Measurements from ENCODE around the gene STXBP6.

Gene STXBP6

GRCh38 chr14:24911324-24912109 lies 138.4 kb downstream of the STXBP6 start:
- no peak for DNase-seq

GRCh38 chr14:24910408-24910986 lies 139.4 kb downstream of the STXBP6 start:
- no peak for DNase-seq

GRCh38 chr14:24909523-24910302 lies 140.2 kb downstream of the STXBP6 start:
- no peak for DNase-seq

- no peak for DNase-seq
Observed at GRCh38 chr14:24908592-24909236, 141.2 kb downstream of the STXBP6 start.

DNA sequence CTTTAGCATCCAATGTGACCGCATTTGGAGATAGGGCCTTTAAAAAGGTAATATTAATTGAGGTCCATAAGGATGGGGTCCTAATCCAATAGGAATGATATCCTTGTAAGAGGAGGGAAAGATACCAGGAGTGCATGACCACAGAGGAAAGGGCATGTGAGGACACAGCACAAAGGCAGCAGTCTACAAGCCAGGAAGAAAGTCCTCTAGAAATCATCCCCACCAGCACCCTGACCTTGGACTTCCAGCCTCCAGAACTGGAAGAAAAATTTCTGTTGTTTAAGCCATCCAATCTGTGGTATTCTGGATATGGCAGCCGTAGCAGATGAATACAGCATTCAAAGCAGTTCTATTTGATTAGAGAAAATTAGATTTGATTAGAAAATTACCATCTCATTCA lies 145.4 kb downstream of the STXBP6 start:
- no peak for DNase-seq

GRCh38 chr14:24903337-24903736 lies 146.6 kb downstream of the STXBP6 start:
- DNase-seq: no peak

DNA sequence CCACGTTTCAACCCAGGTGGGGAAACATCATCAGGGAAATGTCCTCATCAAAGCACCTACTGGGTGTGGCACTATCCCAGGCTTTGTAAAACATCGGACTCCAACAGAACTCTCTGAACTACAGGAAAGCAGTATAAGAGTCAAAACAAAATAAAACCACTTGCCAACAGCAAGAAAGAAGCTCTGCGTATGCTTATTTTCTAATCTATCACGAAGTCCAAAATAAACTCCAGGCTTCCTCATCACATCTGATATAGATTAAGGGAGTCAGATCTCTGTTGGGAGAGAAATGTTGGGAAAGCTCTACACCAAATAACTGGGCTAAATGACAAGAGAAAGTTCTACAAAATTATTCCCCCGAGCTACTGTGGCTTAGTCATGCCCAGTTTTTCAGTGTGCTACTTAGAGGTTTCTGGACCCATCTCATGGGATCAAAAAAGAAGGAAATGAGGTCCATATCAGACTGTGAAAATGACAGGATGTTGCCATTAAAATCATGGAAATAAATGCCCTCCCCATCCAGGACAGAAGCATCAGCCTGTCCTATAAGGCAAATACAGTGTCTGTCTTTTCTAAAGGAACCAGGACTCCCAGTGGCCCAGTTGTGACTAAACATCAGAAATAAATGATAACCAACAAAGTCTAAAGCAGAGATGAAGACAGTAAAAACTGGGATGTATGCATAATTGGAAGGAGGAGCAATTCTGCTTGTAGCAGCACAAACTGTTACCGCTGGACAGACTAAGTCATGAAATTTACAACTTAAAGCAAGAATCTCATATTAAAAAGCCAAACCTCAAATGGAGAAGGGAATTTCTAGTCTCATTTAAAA lies 149.5 kb downstream of the STXBP6 start:
- no peak for DNase-seq

- no peak for DNase-seq
Observed at GRCh38 chr14:24897793-24898192, 152.2 kb downstream of the STXBP6 start.

DNA sequence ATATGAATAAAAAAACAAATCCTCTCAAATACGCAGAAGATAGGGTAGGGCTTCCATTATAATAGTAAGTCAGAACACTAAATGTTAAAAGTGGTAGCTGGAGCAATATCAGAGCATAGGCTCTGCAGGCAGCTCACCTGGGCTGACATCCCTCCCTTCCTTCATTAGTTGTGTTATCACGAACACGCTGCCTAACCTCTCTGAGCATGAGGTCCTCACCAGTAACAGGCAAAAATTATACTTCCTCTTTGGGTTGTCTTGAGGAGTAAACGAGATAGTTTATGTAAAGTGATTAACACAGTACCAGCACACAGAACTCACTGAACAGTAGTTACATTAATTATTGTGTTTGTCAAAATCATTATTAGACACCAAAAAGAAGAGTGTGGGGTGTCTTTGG lies 154.3 kb downstream of the STXBP6 start:
- DNase-seq: no peak

DNA sequence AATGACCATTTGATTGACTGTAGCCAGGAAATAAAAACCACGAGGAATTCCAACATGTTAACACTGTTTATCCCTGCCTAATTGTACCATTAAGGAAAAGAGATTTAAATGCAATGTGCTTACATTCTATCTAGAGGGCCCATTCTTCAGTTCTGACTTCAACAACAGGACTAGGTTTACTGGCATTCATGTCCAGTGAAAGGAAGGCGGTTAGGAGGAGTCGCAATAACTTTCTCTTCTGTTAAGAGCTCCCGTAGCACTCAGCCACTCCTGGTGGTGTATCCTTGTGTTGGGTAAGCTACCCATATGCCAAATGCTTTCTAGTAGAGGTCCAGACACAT lies 154.7 kb downstream of the STXBP6 start:
- no peak for DNase-seq

GRCh38 chr14:24894583-24895242 lies 155.2 kb downstream of the STXBP6 start:
- no peak for DNase-seq

GRCh38 chr14:24892497-24893051 lies 157.4 kb downstream of the STXBP6 start:
- DNase-seq: no peak

GRCh38 chr14:24891987-24892496 lies 157.9 kb downstream of the STXBP6 start:
- DNase-seq: no peak

GRCh38 chr14:24890716-24891115 lies 159.2 kb downstream of the STXBP6 start:
- no peak for DNase-seq

DNA sequence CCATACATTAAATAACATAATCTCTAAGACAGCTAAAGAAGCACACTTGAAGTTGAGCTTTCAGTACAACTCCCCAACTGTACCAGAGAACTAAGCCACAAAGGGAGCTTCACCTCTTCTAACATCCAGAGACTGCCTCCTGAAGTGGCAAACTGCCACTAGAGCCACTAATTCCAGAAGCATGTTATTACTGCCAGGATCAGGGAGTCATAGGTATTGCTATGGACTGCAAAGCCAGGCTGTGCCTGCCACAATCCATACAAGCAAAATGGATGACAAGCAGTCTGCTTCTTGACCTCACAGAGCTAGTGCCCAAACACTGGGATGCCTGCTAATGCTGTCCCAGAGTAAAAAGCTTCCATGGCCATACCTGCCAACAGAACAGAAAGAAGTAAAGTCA lies 160.1 kb downstream of the STXBP6 start:
- no peak for DNase-seq

DNA sequence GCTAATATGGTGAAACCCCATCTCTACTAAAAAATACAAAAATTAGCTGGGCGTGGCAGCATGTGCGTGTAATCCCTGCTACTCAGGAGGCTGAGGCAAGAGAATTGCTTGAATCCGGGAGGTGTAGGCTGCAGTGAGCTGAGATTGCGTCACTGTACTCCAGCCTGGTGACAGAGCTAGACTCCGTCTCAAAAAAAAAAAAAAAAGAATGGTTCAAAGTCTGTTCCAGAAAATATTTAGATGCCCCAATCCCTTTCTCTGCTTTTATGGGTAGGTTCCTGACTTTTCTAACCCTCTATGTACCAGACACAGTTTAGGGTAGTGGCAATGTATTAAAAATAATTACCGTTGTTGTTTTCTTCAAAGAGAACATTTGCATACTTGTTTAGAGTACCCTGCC lies 161.4 kb downstream of the STXBP6 start:
- no peak for DNase-seq

DNA sequence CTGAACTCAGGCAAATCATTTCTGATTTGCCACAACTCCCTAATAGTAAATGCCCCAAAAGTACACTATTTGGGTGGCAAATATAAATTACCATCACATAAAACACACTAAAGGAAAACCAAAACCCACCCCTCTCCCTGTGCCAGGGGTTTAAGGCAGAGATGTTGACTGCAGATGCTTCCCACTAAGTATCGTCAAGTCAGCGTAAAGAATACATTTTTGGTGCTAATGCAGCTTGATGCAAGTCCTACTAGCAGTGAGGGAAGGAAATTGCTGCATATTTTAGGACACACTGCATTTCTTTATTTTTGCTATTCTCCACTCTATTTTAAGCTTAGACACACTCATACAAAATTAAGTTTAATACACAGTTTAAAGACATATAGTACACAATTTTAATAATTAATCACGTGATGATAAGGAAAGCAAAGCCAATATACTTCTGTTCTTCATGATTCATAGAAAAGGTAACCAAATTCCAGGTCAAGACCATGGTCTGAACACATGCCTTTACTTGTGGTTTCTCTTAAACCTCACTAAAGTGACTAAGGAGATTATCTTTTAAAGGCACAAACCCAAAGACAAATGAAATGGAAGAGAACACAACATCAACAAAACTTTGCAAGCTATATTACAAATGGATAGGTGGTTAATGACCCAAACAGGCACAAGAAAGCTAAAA lies 162.2 kb downstream of the STXBP6 start:
- DNase-seq: no peak

GRCh38 chr14:24885410-24885913 lies 164.5 kb downstream of the STXBP6 start:
- no peak for DNase-seq

- DNase-seq: no peak
Observed at GRCh38 chr14:24883576-24883975, 166.4 kb downstream of the STXBP6 start.

DNA sequence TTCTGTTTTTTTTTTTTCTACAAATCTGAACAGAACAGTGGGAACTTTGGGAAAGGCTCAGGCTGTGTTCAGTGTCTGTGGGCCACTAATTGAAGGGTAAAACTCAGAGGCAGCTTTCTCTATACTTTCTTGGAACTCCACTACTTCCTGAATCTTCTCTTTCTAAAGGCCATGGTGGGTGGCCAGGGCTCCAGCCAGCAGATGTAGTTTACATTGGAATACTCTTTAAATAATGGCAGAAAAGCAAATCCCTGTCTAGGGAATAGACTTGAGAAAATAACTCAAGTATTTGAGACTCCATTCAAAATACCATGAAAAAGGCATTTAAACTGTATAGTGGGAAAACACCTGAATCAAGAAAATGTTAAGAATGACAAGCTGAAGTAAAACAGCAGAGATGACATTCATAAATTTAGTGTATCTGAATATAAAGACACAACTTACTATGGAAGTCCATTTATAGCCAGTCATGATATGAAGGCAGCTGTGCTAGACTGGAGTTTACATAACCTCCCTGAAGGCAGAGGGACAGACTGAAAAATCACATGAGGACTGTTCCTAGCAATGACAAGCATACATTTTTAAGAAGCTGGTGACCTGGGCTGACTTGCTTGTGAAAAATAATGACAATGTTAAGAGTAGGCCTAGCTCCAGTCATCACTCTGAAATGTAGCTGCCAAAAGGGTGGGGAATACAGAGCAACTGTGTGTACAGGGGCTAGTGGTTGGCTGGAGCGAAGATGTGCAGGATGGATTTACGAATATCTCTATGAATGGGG lies 168.6 kb downstream of the STXBP6 start:
- DNase-seq: no peak

All from activated T-cell treated with anti-CD3 and anti-CD28 coated beads, Interleukin-2, amount 50 U/mL, for 48 hours (primary cell).